Measurements from ENCODE around the gene MPZL3. TPM values are rescaled to one million over a fixed set of nuclear protein-coding genes. Genes with fewer than 3 reads are reported as not detected.

Gene MPZL3
- total and polyA plus RNA-seq, 7 donors: 0.16 to 6.2 (median 0.55) TPM

DNA sequence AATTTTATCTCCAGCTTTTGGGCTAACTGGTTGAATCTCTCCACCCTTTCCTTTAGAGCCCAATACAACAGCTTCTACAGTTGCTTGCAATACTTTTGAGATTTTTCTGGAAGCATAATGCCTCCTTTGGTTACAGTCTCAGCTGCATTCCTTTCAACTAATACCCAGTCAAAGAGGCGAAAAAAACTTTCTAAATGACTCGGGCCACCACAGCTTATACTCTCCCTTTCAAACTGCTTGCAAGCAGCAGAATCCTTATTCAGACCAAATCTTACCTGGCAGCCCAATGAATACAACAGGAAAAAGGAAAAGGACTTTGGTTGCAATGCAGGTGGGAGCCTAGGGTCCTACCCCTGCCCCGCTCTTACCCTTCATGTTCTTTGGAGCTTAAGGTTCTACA, 43.1 kb downstream of the MPZL3 start:
- peaks cover 0 to 14% (median 0%) of the 10 kb centered on the region in 3 donors for H3K27me3 ChIP-seq
- H3K4me1 ChIP-seq: no peaks in the 10 kb centered on the region
- TF ChIP-seq, protein P1, sequence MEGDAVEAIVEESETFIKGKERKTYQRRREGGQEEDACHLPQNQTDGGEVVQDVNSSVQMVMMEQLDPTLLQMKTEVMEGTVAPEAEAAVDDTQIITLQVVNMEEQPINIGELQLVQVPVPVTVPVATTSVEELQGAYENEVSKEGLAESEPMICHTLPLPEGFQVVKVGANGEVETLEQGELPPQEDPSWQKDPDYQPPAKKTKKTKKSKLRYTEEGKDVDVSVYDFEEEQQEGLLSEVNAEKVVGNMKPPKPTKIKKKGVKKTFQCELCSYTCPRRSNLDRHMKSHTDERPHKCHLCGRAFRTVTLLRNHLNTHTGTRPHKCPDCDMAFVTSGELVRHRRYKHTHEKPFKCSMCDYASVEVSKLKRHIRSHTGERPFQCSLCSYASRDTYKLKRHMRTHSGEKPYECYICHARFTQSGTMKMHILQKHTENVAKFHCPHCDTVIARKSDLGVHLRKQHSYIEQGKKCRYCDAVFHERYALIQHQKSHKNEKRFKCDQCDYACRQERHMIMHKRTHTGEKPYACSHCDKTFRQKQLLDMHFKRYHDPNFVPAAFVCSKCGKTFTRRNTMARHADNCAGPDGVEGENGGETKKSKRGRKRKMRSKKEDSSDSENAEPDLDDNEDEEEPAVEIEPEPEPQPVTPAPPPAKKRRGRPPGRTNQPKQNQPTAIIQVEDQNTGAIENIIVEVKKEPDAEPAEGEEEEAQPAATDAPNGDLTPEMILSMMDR (IDR thresholded peaks at IDR 0.05): no peak
- no peak for TF ChIP-seq POLR2AphosphoS5 (IDR thresholded peaks at IDR 0.05)
- TF ChIP-seq EP300 (IDR thresholded peaks at IDR 0.05): no peak
- no peak for TF ChIP-seq POLR2A (IDR thresholded peaks at IDR 0.05)
- no peak for DNase-seq
- H3K36me3 ChIP-seq: no peaks in the 10 kb centered on the region
- H3K4me3 ChIP-seq: no peak overlapping the region
- intact Hi-C loops (cut with DNase I): no loop called here
- no peak overlapping the region for H3K27ac ChIP-seq
- H3K9me3 ChIP-seq: no peaks in the 10 kb centered on the region
- WGBS, 2 donors: 79 to 90% methylated on average over 3 of the region's 3 CpGs

DNA sequence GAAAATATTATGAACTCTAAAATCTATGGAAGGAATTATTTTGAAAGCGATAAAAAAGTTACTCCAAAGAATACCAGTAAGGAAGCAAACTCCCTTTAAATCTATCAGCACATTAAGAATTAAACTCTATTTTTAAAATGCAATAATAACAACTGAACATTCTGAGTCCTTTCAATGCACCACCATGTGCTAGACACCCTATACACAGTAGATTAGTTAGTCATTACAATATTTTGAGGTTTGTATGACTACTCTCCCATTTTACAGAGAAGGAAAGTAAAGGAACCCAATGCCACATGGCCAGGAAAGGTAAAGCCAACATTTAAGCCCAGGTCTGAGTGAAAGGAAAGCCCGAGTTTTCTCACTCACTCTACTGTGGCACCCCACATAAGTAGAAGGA, 45.1 kb downstream of the MPZL3 start:
- intact Hi-C loops (cut with DNase I): no loop called here

DNA sequence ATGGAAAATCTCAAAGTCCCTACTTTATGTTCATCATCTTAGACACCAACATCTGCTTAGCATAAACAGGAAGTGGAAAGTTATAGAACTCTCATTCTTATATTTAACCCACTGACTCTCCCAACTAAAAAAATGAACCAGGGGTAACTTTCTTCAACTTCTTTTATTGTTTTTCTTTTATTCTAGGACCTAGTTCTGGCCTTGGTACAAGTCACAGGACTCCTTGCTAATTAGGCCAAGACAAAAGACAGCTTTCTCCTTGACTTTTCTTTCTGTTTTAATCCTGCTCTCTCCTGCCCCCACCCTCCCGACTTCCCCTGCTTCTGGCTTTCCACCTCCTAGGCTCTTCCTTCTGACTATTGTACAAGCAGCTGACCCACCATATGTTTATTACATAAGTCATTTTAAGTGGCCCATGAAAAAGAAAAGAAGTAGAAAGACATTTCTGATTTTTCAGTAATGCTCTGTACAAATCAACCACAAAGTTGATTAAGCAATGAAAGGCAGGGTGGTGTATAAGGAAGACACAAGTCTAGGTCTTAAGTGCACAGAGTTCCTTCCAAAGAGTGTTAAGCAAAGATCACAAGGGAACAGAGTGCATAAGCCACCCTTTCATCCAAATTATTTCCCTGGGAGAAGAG, 45.7 kb downstream of the MPZL3 start:
- Histone ChIP-seq H3K9me3 (no peaks in the 10 kb centered on the region), H3K36me3 (no peaks in the 10 kb centered on the region), H3K27ac (peak overlapping the region in 2 of 4 donors; percentile 11 to 37), H3K27me3 (peaks cover 0 to 14% (median 0%) of the 10 kb centered on the region in 3 donors), H3K4me3 (no peak overlapping the region), H3K4me1 (no peaks in the 10 kb centered on the region)
- WGBS, 2 donors: 15 to 28% methylated on average over 1 of the region's 1 CpG
- intact Hi-C loops (cut with DNase I): no loop called here
- DNase-seq: no peak
- TF ChIP-seq POLR2AphosphoS5 (IDR thresholded peaks at IDR 0.05) (no peak), POLR2A (IDR thresholded peaks at IDR 0.05) (no peak), EP300 (IDR thresholded peaks at IDR 0.05) (no peak)
- TF ChIP-seq, protein P1 (IDR thresholded peaks at IDR 0.05): no peak

More for the DNA sequence above, 45.1 kb downstream of the MPZL3 start:
- WGBS, 2 donors: 86 to 94% methylated on average over 2 of the region's 2 CpGs
- no peak overlapping the region for H3K4me3 ChIP-seq
- no peaks in the 10 kb centered on the region for H3K9me3 ChIP-seq
- DNase-seq: no peak
- TF ChIP-seq, protein P1 (IDR thresholded peaks at IDR 0.05): no peak
- TF ChIP-seq POLR2A (IDR thresholded peaks at IDR 0.05): no peak
- TF ChIP-seq POLR2AphosphoS5 (IDR thresholded peaks at IDR 0.05): no peak
- TF ChIP-seq EP300 (IDR thresholded peaks at IDR 0.05): no peak
- no peaks in the 10 kb centered on the region for H3K36me3 ChIP-seq
- H3K27ac ChIP-seq: no peak overlapping the region
- H3K27me3 ChIP-seq: peaks cover 0 to 14% (median 0%) of the 10 kb centered on the region in 3 donors
- H3K4me1 ChIP-seq: no peaks in the 10 kb centered on the region

DNA sequence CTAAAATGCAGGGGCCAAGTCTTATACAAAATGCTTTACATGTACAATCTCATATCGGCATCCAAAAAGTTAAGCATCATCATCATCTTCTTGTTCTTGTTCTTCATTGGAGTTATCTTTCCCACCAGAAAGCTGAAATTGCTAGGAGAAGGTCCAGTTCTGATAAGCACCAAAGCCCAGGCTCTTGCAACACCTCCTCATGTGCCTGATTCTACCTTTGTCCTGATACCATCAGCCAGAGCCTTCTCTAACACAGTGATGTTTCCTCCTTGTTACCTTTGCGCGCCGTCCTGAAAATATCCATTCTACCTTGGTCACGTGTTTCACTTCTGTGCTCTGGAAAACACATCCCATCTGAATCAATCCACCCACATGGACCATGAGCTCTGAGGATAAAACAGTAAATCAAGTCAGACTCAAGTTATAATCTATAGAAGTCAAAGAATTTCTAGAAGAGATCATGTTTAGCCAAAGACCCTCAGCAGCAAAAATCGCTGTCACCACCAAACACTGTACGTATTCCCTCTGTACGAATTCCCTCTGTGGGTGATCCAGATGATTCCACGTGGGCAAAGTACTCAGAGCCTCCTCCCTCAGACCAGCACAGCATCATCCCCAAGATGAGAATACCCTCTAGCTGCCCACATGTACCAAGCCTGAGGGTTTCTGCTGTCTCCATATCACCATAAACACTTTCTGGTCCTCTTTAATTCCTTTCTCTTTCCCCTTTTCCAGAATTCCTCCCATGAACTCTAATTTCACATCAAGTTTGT, 46.4 kb downstream of the MPZL3 start:
- no peak overlapping the region for H3K4me3 ChIP-seq
- intact Hi-C loops (cut with DNase I): no loop called here
- no peaks in the 10 kb centered on the region for H3K9me3 ChIP-seq
- H3K4me1 ChIP-seq: no peaks in the 10 kb centered on the region
- no peaks in the 10 kb centered on the region for H3K36me3 ChIP-seq
- H3K27me3 ChIP-seq: peaks cover 0 to 14% (median 0%) of the 10 kb centered on the region in 3 donors
- no peak for DNase-seq
- peak overlapping the region in 3 of 4 donors; percentile 11 to 37 (median 21) for H3K27ac ChIP-seq
- 89 to 93% methylated on average over 9 of the region's 9 CpGs for WGBS, 2 donors
- TF ChIP-seq, protein P1 (IDR thresholded peaks at IDR 0.05): no peak
- TF ChIP-seq POLR2AphosphoS5 (IDR thresholded peaks at IDR 0.05) (no peak), EP300 (IDR thresholded peaks at IDR 0.05) (no peak), POLR2A (IDR thresholded peaks at IDR 0.05) (no peak)
